ENCODE data around the gene CAMKK2.
A peak's percentile ranks its signal among the peaks of the same experiment; 100 is the strongest.
"Not testable (repeated sequence)": the region's sequence is repeated elsewhere in the genome, so short reads cannot be mapped to it uniquely, and the experiment has no call there.

CAMKK2 gene

DNA sequence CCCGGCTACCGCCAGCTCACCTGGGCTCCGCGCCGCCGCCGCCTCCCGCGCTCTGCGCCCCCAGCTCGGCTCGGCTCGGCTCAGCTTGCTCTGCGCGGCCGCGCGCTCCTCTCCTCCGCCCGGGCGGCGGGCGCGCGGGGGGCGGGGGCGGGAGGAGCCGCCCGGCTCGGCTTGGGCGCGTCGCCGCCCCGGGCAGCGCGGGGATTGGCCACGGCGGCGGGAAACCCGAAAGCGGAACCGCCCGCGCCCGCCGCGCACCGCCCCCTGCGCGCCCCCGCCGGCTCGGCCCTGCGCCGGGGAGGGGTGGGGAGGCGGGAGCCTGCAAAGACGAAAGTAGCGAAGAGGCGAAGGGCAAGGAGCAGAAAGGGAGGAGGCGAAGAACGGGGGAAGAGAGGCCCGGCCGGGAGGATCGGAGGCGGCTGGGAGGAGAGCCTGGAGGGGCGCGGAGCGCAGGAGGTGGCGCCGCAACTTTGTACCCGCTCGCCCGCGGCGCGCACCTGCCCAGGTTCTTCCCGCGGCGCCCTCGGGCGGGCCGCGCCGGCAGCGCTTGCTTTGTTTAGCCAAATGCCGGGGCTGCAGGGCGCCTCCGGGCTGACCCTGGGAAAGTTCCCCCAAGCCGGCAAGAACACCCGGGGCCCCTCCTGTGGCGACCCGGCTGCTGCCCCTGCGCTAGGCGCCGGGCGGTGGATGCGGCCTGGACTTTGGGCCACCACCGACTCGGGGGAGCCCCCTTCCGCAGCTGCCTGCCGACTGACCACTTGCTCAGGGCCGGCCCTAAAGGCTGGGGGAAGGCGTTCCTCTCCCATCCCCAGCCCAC lies at the start of gene CAMKK2:
CAMKK2 (minus strand) TSS at position 92 of the 817 bp plus-strand sequence. CDS start 22,183 bp downstream, outside the sequence.
- no peak for FAIRE-seq

DNA sequence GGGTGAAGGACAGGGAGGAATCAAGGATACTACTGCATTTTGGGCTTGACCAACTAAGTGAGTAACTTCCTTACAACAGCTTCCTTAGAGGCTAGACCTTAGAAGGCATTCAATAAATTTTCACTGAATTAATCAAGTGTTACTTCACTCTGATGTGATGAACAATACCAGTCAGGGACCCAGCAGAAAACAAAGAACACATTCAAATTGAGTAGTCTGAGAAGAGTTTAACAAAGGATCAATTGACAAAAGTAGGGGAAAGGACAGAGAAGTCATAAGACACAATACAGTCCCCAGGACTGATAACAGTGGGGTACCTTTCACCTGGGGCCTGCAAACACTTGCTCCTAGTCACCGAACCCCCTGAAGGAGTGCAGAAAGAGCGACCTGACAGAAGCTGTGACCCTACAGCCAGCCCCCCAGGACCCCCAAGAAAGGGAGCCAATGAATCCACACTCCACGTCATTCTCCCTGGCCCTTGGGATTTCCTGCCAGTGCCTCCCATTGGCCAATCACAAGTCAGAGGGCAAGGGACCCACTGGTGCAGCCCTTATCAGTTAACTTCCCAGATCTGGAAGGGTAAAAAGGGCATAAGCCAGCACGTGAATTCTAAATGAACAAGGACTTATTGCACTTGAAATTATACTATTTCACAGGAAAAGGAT lies 48.8 kb upstream of the CAMKK2 start:
- no peak for FAIRE-seq

DNA sequence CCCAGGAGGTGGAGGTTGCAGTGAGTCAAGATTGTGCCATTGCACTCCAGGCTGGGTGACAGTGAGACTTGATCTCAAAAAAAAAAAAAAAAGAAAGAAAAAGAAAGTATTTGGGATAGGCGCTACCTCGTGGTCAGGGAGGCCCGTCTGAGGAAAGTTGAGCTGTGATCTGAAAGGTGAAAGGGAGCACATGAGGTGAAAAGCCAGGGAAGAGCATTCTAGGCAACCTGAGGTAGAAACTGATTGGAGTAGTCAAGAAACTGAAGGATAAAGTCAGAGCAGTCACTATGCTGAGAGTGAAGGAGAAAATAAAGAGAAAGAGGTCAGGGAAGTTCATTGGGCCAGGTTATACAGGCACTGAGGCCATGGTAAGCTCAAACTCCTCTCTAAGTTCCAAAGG lies 48.0 kb upstream of the CAMKK2 start:
- no peak for FAIRE-seq

DNA sequence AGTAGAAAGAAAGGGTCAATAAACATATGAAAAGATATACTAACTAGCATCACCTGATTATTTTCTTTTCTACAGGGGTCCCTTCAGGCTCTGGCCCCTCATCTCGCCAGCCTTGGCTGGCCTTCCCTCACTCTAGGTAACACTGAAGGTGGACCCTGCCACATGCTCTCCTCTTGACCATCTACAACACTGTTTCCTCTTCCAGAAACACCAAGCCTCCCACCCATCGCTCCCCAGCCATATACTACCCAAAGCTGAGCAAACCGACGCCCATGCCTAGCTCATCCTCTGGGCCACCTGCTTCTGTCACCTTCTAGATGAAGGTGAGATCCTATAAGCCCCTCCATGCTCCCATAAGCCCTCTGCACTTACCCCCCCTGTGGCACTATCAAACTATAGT lies 40.9 kb upstream of the CAMKK2 start:
- FAIRE-seq = no peak

DNA sequence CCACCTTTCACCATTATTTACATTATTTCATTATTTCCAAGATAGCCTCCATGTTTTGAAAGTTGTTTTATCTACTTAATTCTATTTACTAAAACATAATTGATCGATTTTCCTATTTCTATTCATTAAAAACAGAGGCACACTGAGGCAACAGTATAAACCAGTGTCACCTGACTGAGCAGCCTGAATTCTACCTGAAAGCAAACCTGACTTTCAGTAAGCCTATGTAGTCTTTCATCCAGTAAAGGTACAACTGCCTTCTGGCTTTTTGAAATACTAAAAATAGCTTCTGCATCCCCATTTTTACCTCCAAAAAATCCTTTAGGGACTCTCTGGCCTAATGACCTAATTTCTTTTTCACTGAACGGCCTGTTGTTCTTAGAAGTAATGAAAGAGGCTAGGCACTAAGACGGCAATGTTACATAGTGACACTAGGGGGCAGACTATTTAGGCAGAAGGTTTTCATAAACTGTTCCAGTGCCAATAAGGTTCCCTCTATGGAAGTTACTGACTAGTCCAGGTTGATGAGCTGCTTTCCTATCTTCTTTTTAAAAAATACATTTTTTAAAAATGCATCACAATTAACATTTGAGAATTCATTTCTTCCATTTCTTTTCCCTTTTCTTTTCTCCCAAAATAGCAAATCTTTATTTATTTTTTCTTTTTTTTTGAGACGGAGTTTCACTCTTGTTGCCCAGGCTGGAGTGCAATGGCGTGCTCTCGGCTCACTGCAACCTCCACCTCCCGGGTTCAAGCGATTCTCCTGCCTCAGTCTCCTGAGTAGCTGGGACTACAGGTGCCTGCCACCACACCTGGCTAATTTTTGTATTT lies 38.2 kb upstream of the CAMKK2 start:
- FAIRE-seq = peak; percentile 83

DNA sequence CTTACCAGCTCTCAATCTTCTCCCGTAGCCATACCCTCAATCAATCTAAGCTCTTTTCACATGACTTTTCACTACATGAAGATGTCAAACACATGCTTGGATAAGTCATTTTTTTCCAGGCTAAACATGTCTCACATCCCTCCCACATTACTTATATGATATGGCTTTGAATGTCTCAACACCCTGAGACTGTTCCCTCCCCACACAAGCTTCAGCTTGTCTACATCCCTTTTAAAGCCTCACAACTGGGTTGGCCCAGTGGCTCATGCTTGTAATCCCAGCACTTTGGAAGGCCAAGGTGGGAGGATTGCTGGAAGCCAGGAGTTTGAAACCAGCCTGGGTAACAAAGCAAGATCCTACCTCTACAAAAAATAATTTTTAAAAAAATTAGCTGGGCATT lies 37.2 kb upstream of the CAMKK2 start:
- FAIRE-seq = no peak

DNA sequence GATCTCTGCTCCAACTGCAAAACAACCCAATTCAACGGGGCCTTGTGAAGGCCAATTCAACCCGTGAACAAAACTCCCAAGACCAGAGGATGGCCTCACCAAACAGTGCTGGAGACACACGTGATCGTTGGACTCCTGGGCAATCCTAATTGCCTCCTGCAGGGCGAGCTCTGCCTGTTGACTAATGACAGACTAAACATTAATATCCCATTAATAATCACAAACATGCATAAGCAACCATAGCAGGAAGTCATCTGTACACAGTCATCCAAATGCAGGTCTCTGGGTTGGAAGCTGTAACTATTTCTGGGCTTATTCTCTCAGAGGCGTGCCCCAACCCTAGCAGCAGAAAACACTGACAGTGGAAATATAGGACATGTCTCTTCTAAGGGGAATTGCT lies 34.7 kb upstream of the CAMKK2 start:
- no peak for FAIRE-seq

DNA sequence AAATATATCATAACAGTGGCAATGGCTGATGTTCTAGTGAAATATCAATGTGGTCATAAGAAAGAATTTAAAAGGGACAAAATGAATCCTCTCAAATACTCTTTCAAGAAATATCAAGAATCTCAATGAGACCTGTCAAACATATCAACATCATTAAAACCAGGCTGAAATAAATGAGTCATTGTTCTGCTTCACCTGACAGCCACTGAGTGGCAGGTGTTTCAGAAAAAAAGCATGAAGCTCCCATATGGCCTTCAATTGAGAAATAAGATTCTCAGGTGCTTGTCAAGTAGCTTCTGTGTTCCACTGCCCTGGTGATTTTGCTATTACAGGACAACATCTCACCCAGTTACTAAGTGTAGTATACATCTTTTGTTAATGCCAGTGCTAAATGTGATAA lies 34.2 kb upstream of the CAMKK2 start:
- FAIRE-seq = no peak

DNA sequence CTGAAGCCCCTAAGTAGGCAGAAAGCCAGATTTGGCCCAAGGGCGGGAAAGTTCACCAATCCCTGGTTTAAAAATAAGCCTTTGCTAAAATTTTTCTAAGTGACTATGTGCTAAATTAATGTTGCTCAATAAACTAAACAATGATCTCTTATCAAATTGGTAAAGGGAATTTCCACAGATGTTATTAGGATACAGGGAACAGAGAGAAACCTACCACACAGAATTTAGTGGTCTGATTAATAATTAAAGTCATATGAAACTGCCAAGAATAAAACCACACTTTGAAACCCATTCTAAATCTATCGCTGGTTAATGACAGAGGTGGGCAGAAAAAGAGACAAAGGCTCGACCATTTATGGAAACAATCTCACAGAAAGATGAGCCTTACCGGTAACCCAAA lies 33.7 kb upstream of the CAMKK2 start:
- FAIRE-seq = no peak

DNA sequence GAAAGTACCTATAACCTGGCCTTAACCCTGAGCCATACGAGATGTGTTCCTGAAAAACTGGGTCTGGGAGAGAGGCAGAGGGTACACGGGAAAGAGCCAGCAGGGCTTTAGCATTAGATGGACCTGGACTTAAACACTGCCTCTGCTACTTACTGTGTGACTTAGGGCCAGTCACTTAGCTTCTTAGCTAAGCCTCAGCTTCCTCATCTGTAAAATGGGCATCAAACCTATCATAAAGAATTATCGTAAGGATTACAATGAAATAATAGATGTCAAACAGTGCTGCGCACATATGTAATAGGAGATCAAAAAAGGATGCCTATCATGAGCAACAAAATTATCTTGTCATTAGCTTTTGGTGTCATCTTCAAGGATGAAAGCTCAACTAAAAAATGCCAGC lies 32.1 kb upstream of the CAMKK2 start:
- FAIRE-seq = no peak

DNA sequence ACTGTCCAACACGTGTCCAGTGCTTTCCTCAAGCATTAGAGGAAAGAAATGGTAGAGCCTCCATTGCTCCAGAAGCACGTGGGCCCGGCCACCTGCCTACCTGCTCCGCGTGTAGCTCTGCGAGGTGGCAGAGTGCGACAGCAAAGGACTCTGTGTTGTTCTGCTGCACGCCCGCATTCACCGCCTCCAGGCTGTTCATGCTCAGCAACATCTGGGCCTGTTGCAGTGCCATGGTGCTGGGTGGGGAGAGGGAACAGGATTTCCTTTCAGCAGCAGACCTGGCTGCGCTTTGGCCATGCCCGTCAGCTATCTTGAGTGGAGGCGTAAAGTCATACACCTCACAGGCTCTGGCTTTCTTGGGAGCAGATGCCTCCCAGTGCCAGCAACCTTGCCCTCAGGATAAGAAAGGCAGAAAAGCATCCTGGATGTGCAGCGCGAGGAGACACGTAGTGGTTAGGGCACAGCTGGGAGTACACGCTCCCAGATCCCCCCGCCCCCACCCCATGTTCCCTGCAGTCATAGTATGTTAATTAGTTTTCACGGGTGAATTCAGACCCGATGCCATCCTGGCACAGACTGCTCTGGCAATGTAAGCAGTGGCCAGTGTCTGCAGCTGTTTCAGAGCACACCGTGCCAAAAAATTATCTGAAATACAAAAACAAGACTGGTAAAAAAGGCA lies 30.6 kb upstream of the CAMKK2 start:
- no peak for FAIRE-seq

DNA sequence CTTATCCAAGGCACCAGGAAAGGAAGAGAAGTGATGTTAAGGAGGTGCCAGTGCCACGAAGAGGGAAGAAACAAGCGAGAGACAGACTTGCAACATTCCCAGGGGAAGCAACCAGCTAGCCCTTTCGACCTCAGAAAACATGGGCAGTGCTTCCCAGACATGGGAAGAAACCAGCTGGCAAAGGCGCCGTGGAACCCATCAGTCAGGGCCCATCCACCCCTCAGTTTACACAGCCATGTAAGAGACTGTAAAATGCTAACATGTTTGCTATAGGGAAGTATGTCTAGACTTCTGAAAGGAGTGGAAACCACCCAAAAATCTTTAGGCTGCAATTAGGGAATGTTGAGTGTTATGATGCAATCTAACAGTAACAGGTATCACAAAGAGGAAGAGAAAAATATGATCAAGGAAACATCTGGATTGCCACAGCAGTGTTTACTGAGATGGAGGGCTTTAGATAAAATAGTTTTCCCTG lies 29.4 kb upstream of the CAMKK2 start:
- no peak for FAIRE-seq

DNA sequence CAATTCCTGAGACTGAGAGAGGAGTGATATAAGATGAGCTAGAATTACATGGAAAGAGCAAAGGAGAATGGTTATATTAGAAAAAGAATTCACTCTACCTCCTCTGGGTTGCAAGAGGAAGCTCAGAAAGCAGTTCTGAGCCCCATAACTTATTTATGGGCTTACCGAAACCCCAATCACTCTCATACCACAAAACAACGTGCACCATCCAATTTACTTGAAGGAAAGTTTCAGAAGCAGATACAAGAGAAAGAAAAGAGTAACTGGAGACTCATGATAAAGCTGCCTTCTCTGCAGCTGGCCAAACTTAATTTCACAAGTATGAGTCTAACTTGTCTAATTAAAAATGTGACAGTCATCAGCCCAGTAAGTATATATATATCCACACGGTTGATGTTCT lies 27.4 kb upstream of the CAMKK2 start:
- FAIRE-seq = no peak

DNA sequence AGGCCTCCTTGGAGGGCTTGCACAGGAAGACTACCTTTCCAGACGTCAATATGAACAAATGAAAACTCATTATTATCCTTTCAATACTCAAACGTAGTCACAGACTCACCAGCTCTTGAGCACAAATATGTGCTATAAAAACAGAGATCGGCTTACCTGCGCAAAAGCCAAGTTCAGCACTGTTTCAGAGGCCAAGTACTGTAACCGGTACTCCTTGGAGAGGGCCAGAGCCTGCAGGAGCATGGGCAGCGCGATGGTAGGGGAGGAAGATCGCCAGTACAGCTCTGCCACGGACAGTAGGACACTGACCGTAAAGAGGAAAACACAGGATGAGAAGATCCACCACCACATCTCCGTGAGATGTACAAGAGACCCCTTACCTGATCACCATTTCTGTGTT lies 21.6 kb upstream of the CAMKK2 start:
- no peak for FAIRE-seq

DNA sequence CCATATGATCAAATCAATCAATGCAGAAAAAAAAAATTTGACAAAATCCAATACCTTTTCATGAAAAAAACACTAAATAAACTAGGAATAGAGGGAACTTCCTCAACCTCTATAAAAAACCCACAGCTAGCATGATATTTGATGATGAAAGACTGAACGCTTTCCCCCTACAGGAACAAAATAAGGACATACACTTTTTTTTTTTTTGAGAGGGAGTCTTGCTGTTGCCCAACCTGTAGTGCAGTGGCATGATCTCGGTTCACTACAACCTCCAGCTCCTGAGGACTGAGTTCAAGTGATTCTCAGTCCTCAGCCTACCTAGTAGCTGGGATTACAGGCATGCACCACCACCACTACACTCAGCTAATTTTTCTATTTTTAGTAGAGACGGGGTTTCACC lies 17.9 kb upstream of the CAMKK2 start:
- no peak for FAIRE-seq

DNA sequence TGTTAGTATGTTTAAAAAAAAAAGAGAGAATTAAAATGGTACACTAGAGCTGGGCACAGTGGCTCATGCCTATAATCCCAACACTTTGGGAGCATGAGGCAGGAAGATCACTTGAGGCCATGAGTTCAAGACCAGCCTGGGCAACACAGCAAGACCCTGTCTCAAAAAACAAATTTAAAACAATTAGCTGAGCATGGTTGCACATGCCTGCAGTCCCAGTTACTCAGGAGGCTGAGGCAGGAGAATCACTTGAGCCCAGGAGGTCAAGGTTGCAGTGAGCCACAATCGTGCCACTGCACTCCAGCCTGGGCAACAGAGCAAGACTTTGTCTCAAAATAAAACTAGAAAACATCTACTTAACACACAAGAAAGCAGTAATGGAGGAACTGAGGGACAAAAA lies 13.7 kb upstream of the CAMKK2 start:
- FAIRE-seq = not testable (repeated sequence)

DNA sequence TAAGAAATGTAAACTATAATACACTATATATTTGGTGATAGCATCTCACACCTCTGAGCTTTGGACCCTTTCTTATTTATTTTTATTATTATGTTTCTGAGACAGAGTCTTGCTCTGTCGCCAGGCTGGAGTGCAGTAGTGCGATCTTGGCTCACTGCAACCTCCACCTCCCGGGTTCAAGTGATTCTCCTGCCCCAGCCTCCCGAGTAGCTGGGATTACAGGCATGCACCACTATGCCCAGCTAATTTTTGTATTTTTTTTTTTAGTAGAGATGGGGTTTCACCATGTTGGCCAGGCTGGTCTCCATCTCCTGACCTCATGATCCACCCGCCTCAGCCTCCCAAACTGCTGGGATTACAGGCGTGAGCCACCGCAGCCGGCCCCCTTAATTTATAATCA lies 10.9 kb upstream of the CAMKK2 start:
- FAIRE-seq = not testable (repeated sequence)

DNA sequence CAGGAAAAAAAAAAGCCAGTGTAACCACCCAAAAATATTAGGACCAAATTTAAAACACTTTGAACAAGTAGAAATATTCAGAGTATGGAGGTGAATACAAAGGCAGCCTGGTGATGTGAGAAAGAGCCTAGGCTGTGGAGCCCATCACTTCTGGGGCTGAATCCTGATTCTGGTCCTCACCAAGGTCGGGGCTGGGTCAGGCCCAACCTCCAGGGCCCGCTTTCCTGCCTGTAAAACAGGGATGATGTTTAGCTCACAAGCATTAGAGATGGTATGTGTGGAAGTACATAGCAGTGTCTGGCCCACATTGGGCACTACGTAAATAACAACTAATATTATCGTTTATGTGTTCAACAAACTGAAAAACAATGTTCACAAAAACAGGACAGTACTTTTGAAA lies 7.8 kb upstream of the CAMKK2 start:
- no peak for FAIRE-seq

DNA sequence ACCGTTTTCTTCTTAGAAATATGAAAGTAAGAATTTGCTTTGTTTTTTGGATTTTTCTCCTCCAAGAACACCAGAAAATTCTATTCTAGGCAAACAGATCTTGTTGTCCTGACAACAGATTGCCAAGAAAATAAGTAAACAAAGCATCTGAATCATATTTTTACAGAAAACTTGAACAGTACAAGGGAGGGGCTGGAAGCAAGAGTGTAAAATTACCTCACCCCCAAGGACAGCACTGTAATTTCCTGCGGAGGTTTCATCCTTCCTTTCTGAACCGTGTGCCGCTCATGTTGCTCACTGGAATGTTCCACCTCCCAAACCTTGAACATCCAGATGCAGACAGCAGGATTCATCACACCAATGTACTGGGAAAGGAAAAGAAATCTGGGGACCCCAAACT lies 5.4 kb upstream of the CAMKK2 start:
- FAIRE-seq = no peak

DNA sequence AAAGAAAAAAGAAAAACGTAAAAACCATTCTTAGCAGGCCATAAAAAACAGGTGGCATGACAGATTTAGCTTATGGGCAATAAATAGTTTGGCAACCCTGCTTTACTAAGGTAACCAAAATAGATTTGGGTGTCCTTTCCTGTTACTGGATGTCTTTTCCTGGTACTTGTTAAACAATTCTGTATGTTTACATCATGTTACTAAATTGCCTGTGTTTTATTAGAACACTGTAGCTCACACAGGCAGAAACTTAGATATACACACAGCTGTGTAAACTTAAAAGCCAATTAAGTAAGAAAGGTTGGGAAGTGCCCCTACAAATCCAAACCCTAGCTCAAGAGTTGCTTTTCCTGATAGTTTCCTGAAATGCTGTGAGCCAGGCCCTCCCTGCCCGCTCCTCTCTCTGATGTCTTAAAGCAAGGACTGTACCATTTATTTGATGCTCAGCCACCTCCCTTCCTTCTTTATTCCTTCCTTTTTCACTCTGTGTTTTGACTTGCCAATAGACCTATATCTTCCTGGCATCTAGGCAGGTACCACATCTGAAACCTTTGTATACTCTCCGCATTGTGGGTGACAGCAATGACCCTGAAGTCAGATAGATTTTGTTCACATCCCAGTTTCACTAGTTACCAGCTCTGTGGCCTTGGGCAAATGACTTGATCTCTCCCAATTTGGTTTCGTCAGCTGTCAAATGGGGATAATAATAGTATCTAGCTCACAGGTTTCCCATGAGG lies 3.7 kb upstream of the CAMKK2 start:
- FAIRE-seq = no peak

DNA sequence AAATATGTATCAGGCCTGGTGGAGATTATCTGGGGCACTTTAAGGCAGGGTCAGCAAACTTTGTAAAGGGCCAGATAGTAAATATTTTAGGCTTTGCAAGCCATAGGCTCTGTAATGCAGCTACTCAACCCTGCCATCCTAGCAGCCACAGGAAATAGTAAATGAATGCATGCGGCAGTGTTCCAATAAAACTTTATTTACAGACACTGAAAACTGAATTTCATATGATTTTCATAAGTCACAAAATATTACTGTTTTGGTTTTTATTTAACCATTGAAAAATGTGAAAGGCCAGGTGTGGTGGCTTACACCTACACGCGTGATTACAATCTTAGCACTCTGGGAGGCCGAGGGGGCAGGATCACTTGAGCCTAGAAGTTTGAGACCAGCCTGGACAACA lies 3.2 kb upstream of the CAMKK2 start:
- FAIRE-seq = no peak

DNA sequence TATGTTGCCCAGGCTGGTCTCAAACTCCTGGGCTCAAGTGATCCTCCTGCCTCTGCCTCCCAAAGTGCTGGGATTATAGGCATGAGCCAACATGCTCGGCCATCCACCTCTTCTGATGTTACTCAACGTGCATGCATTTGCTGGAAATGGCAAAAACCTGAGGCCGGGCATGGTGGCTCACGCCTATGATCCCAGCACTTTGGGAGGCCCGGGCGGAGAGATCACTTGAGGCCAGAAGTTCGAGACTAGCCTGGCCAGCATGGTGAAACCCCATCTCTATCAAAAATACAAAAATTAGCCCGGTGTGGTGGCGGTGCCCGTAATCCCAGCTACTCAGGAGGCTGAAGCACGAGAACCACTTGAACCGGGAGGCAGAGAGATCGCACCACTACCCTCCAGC lies 1.9 kb upstream of the CAMKK2 start:
- not testable (repeated sequence) for FAIRE-seq

All from TTC549 (cell line).